ENCODE data around the gene BCL7A. TPM values are rescaled to one million over a fixed set of nuclear protein-coding genes. Genes with fewer than 3 reads are reported as not detected.

BCL7A gene
- total RNA-seq, 1 experiment from 2014 or later, result 18.2 TPM

DNA sequence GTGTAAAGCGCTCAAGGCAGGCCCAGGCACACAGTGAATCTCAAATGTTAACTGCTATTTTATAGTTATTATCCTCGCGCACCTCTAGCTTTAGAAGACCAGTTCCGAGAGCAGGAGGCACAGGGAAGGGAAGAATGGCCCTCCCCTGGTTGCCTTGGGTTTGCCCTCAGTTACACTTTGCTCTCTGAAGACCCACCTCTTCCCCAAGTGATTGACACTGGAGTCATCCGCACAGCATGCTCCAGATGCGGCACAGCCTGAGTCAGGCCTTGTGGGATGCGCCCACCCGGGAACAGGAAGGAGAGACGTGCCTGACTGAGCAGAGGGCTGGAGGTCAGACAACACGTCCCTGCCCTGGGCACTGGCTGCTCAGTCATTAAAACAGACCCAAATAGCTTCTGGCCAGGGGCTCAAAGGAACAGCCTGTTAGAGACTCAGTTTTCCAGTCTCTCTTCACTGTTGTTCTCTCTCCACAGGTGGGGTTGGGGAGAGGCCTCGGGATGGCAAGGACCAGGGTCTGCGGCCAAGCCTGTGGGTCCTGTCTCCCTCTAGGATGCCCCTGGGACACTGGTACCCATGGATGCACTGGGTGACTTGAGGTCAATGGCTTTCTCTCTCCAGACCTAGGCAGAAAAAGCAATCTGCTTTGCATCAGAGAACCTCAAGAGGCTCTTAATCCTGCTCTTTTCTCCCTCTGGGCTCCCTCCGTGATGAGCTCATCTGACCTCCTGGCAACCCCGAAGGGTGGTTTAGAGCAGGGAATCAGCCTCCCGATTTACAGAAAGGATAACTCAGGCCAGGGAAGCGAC, 43.3 kb downstream of the BCL7A start:
- Histone ChIP-seq H3K56ac (ENCODE audit: insufficient read length, low read depth, low read length) (no peak overlapping the region), H3K4me1 (ENCODE audit: insufficient read depth, low read length) (no peaks in the 10 kb centered on the region; the same call in 1 of the 2 replicates), H3K14ac (ENCODE audit: insufficient read depth, low read length) (no peak overlapping the region), H2BK12ac (ENCODE audit: insufficient read length, low read depth, low read length) (no peak overlapping the region), H3K23me2 (ENCODE audit: insufficient read length, low read depth, low read length, poor library complexity, severe bottlenecking) (peaks cover 8% of the 10 kb centered on the region), H3K79me1 (ENCODE audit: insufficient read depth, low read depth, low read length, poor library complexity, severe bottlenecking) (no peaks in the 10 kb centered on the region), H2BK20ac (ENCODE audit: low read depth, low read length, poor library complexity, severe bottlenecking) (no peak overlapping the region), H3K4ac (ENCODE audit: low read depth, low read length) (no peak overlapping the region), H3K79me2 (ENCODE audit: insufficient read depth, low read length) (no peaks in the 10 kb centered on the region), H2BK15ac (ENCODE audit: low read depth, low read length) (no peak overlapping the region), H3K18ac (ENCODE audit: insufficient read length, low read depth, low read length) (no peak overlapping the region), H4K5ac (ENCODE audit: insufficient read length, low read depth, low read length) (peak overlapping the region; percentile 14), H2AFZ (ENCODE audit: low read length) (no peak overlapping the region), H4K8ac (replicated peaks; ENCODE audit: insufficient read length, low read depth, low read length) (no peak overlapping the region), H4K20me1 (ENCODE audit: control insufficient read depth, insufficient read depth, insufficient read length) (no peaks in the 10 kb centered on the region), H3K27me3 (ENCODE audit: insufficient read depth, low read length) (no peaks in the 10 kb centered on the region), H3K23ac (ENCODE audit: insufficient read length, low read depth, low read length) (no peak overlapping the region), H2BK120ac (ENCODE audit: low read depth, low read length, poor library complexity, severe bottlenecking) (no peak overlapping the region), H2AK5ac (ENCODE audit: insufficient read length, low read length) (no peak overlapping the region), H3K4me2 (ENCODE audit: insufficient read depth, insufficient read length, low read length) (peak overlapping the region; percentile 55), H3T11ph (ENCODE audit: low read length) (no peak overlapping the region), H3K9me3 (ENCODE audit: control insufficient read depth, low read depth, low read length) (no peaks in the 10 kb centered on the region), H3K27ac (ENCODE audit: insufficient read length, low read depth, low read length) (no peak overlapping the region), H4K91ac (ENCODE audit: insufficient read length, low read depth, low read length) (no peak overlapping the region), H2BK5ac (ENCODE audit: insufficient read length, low read length) (no peak overlapping the region), H3K9ac (ENCODE audit: extremely low read depth, insufficient read length, low read length) (peak overlapping the region; percentile 64)
- peak; percentile 86 for DNase-seq
- TF ChIP-seq CTCF (conservative IDR thresholded peaks at IDR 0.05), result no peak
- no peaks in the 10 kb centered on the region for H3K27me3 Mint-ChIP-seq (ENCODE audit: low read depth)
- H3K4me3 Mint-ChIP-seq, result peak overlapping the region; percentile 63 to 83
- H3K4me1 Mint-ChIP-seq, result peaks cover 25 to 30% of the 10 kb centered on the region in 2 experiments
- no peaks in the 10 kb centered on the region for H3K9me3 Mint-ChIP-seq
- peak overlapping the region; percentile 81 to 93 (median 82); a peak in 6 of 7 replicates for H3K27ac Mint-ChIP-seq
- H3K36me3 Mint-ChIP-seq (ENCODE audit: insufficient read depth in 1 of 3, low read depth in 3 of 3), result peaks cover 18 to 41% (median 32%) of the 10 kb centered on the region in 3 experiments; a peak in 6 of 7 replicates
- WGBS (ENCODE audit: extremely low coverage, insufficient read length, low lambda C conversion rate), result no CpG with 5 or more reads among the region's 16 CpGs

All from H9 (cell line).